GM19351 (cell line): Measurements from ENCODE around the gene CYRIA.

Experiments used
- ATAC-seq: cut with Tn5 transposase; IDR thresholded peaks from one replicate; pipeline ENCODE4 v1.9.1; 2021; ENCODE audit warnings: mild to moderate bottlenecking, moderate library complexity; ENCODE audit not compliant: unreplicated experiment

CYRIA gene

GRCh38 chr2:16665748-16666448 lies at the start of gene CYRIA:
CYRIA (minus strand) TSS chr2:16665834; CDS start chr2:16588119, 77,715 bp downstream.
- ATAC-seq, result peak; percentile 48

DNA sequence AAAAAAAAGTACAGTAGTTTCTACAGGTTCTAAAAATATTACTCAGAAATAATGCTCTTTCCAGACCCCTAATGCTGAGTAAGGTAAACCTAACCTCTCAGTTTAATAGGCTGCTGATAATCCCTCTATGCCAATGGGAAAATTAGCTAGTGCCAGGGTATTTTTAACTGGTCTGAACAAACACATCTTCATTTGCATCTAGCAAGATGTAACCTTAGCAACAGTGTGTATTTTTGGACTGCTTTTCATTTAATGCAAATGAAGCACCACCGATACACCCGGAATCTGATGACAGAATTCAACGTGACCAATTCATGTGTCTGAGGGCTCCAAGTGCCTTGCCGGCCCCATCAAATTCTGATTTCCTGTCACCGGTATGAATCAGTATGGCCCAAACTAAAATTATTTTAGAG lies 47.4 kb upstream of the CYRIA start:
- peak; percentile 89 for ATAC-seq

DNA sequence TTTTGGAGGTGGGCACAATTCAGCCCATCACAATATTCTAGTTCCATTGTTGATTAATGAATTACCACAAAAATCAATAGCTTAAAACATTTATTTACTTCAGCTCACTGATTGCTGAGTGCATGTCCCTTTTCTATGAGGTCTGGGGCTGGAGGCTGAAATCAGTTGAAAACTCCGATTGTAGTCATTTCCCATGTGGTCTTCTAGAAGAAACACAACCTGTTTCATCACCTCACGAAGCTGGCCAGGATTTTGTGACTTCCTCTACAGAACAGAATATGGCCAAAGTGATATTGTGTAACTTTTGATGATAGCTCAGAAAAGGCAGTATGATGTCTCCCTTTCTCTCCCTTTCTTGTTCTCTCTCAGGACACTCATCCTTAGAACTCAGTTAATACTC lies 44.1 kb upstream of the CYRIA start:
- no peak for ATAC-seq

GRCh38 chr2:16708173-16708572 lies 42.5 kb upstream of the CYRIA start:
- no peak for ATAC-seq

- ATAC-seq, result no peak
These were observed 41.5 kb upstream of the CYRIA start for GRCh38 chr2:16707014-16707623.

DNA sequence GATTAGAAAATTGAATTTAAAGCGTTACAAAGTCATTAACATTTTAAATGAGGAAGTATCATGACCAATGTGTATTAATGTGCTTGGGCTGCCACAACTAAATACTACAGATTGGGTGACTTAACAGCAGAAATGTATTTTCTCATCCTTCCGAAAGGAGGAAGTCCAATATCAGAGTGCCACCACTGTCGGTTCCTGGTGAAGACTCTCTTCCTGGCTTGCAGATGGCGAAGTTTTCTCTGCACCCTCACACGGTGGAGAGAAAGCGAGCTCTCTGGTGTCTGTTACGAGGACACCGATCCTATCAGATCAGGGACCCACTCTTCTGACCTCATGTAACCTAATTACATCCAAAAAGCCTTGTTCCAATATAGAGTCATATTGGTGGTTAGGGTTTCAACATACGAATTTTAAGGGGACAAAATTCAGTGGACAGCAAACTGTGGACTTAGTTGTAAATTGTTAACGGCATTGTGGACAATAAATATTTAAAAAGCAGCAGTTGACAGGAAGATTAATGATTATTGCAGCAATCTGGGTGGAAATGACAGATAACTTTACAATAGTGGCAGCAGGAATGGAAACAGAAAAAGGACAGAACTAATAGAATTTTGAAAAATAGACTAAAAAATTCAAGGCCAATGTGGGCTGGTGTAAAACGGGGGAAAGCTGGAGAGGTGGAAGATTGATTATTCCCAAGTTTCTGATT lies 35.1 kb upstream of the CYRIA start:
- no peak for ATAC-seq

GRCh38 chr2:16693854-16694253 lies 28.2 kb upstream of the CYRIA start:
- ATAC-seq, result no peak

DNA sequence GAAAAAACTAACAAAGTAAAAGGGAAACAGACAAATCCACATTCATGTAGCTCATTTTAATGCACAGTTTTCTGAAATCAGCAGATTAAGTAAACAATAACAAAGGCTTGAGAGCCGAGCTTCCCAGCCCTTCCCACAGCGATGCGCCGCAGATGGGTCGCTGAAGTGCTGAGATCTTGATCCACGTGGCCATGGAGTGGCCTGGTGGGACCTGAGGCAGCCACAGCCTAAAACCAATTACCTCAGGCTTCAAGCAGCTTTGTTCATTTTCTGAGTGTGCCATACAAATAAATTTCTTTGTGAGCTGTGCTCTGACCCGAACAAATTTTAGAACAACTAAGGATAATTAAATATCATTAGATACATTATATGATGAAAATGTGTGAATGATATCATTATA lies 25.6 kb upstream of the CYRIA start:
- no peak for ATAC-seq

GRCh38 chr2:16687955-16688354 lies 22.3 kb upstream of the CYRIA start:
- ATAC-seq, result peak; percentile 47

DNA sequence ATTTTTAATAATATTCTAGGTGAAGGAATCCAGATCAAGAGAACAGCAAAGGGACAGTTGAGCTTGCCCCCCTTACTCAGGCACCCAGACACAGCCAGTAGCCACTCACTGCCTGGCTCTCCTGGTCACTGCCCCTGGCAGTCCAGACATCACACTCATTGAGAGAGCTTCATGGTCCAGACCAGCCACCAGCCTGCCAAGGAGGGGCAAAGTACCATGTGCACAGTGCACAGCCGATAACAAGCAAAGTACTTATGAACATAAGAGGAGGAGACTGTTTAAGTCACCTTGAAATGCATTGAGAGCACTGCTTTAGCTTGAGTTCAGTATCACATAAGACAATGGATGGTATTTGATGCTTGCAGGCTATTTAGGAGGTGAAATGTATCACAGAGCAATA lies 21.6 kb upstream of the CYRIA start:
- ATAC-seq, result no peak

- ATAC-seq, result no peak
These were observed 21.0 kb upstream of the CYRIA start for GRCh38 chr2:16686641-16687040.

- ATAC-seq, result no peak
These were observed 19.7 kb upstream of the CYRIA start for GRCh38 chr2:16685340-16685715.

DNA sequence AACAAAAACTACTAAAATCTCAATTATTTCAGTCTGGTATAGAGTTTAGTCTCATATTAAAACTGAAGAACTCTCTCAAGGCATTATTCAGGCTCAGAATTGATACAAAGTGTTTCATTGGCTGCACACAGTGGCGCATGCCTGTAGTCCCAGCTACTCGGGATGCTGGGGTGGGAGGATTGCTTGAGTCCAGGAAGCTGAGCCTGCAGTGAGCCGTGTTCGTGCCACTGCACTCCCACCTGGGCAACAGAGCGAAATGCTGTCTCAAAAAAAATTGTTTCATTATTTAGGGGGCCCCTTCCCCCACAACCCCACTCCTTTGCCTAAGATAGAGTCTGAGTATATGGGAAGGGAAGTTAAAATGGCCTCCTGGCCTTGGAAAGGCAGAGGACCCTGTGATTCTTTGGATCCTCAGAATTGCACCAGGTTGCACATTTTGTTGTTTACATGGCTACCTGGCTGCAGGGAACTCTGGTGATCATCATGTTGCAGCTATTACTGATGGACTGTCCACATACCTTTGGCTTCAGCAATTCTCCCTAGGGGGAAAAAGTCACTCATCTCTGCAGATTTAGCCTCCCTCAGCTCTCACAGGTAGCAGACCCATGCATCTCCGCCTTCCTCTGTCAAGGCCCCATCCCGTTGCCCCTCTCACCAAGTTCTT lies 19.2 kb upstream of the CYRIA start:
- no peak for ATAC-seq

DNA sequence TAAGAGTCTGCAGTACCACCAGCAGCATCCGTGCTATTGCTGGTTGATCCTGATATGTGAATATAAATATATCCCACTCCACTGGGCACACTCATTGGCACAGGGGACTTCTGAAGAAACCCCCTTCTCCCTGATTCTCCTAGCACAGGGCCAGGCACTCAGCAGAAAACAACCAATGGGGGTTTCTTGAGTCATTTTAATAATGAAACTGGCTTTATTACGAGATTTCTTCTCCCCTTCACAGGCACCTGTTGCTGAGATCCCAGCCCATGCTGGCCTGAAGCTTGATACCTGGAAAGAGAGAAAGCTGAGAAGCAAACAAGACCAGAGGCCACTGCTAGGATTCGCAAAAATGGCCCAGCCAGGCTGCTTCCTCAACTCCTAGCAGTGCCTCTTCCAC lies 17.9 kb upstream of the CYRIA start:
- ATAC-seq, result no peak

- ATAC-seq, result no peak
These were observed 16.9 kb upstream of the CYRIA start for GRCh38 chr2:16682431-16683118.

DNA sequence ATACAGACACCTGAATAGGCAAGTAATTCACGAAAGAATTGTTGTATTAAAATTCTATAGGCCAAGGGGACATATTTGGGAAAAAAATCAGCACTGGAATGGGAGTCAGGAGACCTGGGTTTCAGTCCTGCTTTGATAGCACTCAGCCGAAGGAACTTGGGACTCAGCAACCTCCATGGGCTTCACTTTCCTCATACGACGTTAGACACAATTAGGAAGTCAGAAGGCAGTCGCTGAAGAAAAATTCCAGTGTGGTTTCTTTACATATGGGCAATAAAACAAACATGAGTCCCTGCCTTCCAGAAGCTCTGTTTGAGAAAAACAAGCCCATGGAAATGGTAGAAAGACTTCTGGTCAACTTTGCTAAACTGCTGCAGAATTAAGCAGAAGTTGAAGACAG lies 15.1 kb upstream of the CYRIA start:
- ATAC-seq, result no peak

DNA sequence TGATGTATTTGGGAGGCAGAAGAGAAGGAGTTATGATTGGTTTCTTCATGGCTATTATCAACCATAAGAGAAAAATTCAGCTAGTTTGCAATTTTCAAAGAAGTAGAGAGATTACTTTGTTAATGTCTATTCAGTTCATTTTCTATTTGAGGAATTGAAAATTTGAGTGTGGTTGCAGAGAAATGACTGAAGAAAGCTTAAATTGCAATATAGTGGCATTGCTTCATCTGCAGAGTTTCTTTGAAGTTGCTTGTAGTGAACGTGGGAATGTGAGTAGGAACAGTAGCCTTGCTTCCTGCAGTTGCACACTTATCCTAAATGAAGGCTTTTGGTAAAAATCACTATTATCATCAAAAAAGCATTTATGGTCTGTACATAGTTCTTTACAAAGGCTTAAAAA lies 14.7 kb upstream of the CYRIA start:
- ATAC-seq, result no peak

GRCh38 chr2:16678964-16679363 lies 13.3 kb upstream of the CYRIA start:
- no peak for ATAC-seq

DNA sequence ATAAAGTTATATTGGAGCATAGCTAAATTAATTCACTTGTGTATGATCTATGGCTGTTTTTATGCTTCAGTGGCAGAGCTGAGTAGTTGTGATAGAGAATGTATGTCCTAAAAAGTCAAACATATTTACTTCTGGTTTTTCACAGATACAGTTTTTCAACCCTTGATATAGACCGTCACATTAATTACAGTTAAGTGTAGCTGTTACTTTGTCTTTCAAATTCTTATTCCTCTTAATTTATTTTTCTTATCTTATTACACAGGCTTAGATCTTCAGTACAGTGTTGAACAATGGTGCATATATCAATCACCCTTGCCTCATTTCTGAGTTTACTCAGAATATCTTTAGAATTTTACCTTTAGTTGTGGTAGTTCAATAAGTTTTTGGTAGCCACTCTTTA lies 12.2 kb upstream of the CYRIA start:
- ATAC-seq, result no peak

GRCh38 chr2:16675781-16676180 lies 10.1 kb upstream of the CYRIA start:
- ATAC-seq, result no peak

DNA sequence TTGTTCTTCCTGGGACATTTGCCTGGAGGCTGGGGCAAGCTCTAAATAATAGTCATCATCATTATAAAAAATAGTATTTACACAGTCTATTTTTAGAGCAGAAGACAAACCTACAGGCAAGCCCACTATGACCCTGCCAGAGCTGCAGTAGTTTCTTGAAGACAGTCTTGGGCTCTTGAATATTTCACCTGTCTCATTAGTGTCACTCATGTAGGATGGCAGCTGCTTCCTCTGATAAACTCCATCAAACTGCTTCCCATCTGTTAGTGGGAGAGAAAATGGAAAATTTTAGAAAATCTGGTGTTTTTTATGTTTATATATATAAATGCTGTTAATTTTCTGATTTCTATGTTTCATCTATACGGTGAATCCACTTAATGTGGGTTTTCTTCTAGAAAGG lies 8.5 kb upstream of the CYRIA start:
- ATAC-seq, result no peak
